Measurements from ENCODE around the gene SERGEF.

The SERGEF gene

GRCh38 chr11:17790453-17790852 lies 222.4 kb downstream of the SERGEF start:
- peak; percentile 77 for ATAC-seq (ENCODE audit: low read depth)
- Histone ChIP-seq H3K9me3 (ENCODE audit: severe bottlenecking) (no peaks in the 10 kb centered on the region), H3K36me3 (ENCODE audit: low read depth) (no peaks in the 10 kb centered on the region), H3K4me3 (ENCODE audit: severe bottlenecking) (no peak overlapping the region), H3K4me1 (ENCODE audit: insufficient read depth, poor library complexity, severe bottlenecking) (peaks cover 21% of the 10 kb centered on the region), H3K27ac (ENCODE audit: poor library complexity, severe bottlenecking) (no peak overlapping the region), H3K27me3 (ENCODE audit: insufficient read depth, poor library complexity, severe bottlenecking) (no peaks in the 10 kb centered on the region)
- DNase-seq (ENCODE audit: low spot score): no peak
- TF ChIP-seq, protein P1, sequence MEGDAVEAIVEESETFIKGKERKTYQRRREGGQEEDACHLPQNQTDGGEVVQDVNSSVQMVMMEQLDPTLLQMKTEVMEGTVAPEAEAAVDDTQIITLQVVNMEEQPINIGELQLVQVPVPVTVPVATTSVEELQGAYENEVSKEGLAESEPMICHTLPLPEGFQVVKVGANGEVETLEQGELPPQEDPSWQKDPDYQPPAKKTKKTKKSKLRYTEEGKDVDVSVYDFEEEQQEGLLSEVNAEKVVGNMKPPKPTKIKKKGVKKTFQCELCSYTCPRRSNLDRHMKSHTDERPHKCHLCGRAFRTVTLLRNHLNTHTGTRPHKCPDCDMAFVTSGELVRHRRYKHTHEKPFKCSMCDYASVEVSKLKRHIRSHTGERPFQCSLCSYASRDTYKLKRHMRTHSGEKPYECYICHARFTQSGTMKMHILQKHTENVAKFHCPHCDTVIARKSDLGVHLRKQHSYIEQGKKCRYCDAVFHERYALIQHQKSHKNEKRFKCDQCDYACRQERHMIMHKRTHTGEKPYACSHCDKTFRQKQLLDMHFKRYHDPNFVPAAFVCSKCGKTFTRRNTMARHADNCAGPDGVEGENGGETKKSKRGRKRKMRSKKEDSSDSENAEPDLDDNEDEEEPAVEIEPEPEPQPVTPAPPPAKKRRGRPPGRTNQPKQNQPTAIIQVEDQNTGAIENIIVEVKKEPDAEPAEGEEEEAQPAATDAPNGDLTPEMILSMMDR (IDR thresholded peaks at IDR 0.05; ENCODE audit: poor library complexity, severe bottlenecking): no peak

- TF ChIP-seq, protein P1 (IDR thresholded peaks at IDR 0.05; ENCODE audit: poor library complexity, severe bottlenecking): no peak
- no peak for ATAC-seq (ENCODE audit: low read depth)
- H3K27me3 ChIP-seq (ENCODE audit: insufficient read depth, poor library complexity, severe bottlenecking): no peaks in the 10 kb centered on the region
- H3K27ac ChIP-seq (ENCODE audit: poor library complexity, severe bottlenecking): no peak overlapping the region
- H3K4me3 ChIP-seq (ENCODE audit: severe bottlenecking): no peak overlapping the region
- peaks cover 21% of the 10 kb centered on the region for H3K4me1 ChIP-seq (ENCODE audit: insufficient read depth, poor library complexity, severe bottlenecking)
- H3K36me3 ChIP-seq (ENCODE audit: low read depth): no peaks in the 10 kb centered on the region
- DNase-seq (ENCODE audit: low spot score): no peak
- H3K9me3 ChIP-seq (ENCODE audit: severe bottlenecking): no peaks in the 10 kb centered on the region
These were observed 224.8 kb downstream of the SERGEF start for GRCh38 chr11:17788084-17788483.

DNA sequence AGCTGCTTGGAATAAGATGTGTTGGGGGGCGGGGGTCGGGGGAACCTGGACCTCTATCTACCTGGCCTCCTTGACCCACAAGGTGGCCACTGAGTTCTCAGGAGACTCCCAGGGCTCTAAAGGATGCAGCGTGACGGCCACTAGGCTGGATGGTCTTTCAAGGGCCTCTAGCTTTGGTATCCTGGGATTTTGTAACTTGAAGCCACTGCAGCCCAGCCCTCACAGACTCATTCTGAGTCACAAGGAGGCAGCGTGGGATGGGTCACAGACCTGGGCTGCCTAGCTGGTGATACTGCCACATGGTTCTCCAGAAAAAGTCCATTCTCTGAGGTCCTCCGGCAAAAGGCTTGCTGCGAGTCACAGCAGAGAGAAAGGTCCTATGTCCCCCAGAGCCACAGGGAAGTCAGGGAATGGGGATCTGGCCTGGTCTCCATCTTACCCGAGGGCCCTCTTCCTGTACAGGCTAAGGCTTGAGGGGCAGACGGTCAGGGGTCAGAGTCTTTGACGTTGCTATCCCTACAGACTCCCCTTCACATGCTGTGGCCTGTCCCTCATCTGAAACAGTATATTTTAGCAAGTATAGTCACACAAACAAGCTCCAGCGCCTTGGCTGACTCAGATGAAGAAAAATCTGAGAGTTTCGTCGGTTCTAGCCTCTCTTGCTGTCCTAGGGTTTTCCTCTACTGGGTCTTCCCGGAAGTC lies 225.9 kb downstream of the SERGEF start:
- TF ChIP-seq, protein P1 (IDR thresholded peaks at IDR 0.05; ENCODE audit: poor library complexity, severe bottlenecking): no peak
- Histone ChIP-seq H3K27me3 (ENCODE audit: insufficient read depth, poor library complexity, severe bottlenecking) (no peaks in the 10 kb centered on the region), H3K4me3 (ENCODE audit: severe bottlenecking) (no peak overlapping the region), H3K36me3 (ENCODE audit: low read depth) (no peaks in the 10 kb centered on the region), H3K9me3 (ENCODE audit: severe bottlenecking) (no peaks in the 10 kb centered on the region), H3K27ac (ENCODE audit: poor library complexity, severe bottlenecking) (peak overlapping the region; percentile 30), H3K4me1 (ENCODE audit: insufficient read depth, poor library complexity, severe bottlenecking) (peaks cover 21% of the 10 kb centered on the region)
- DNase-seq (ENCODE audit: low spot score) (no peak), ATAC-seq (ENCODE audit: low read depth) (peak; percentile 96)

DNA sequence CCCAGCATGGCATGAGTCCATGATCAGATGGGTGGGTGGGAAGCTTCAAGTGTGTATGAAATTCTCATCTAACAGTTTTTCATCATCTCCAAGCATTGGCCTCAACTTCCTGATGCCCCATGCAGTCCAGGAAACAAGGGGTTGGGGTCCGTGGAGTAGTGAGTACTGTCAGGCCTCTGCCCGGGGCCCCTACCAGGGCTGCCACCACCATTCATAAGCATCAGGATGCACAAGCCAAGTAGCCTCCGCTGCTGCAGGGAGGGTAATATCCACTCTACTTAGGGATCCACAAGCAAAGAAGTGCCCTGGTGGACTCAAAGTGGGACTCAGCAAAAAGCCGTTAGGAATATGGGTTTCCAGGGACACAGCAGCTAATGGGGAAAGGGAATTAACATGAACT lies 229.0 kb downstream of the SERGEF start:
- no peaks in the 10 kb centered on the region for H3K36me3 ChIP-seq (ENCODE audit: low read depth)
- no peak overlapping the region for H3K4me3 ChIP-seq (ENCODE audit: severe bottlenecking)
- no peaks in the 10 kb centered on the region for H3K9me3 ChIP-seq (ENCODE audit: severe bottlenecking)
- no peak overlapping the region for H3K27ac ChIP-seq (ENCODE audit: poor library complexity, severe bottlenecking)
- DNase-seq (ENCODE audit: low spot score) (no peak), ATAC-seq (ENCODE audit: low read depth) (no peak)
- H3K4me1 ChIP-seq (ENCODE audit: insufficient read depth, poor library complexity, severe bottlenecking): peaks cover 11% of the 10 kb centered on the region
- H3K27me3 ChIP-seq (ENCODE audit: insufficient read depth, poor library complexity, severe bottlenecking): no peaks in the 10 kb centered on the region
- TF ChIP-seq, protein P1 (IDR thresholded peaks at IDR 0.05; ENCODE audit: poor library complexity, severe bottlenecking): no peak

DNA sequence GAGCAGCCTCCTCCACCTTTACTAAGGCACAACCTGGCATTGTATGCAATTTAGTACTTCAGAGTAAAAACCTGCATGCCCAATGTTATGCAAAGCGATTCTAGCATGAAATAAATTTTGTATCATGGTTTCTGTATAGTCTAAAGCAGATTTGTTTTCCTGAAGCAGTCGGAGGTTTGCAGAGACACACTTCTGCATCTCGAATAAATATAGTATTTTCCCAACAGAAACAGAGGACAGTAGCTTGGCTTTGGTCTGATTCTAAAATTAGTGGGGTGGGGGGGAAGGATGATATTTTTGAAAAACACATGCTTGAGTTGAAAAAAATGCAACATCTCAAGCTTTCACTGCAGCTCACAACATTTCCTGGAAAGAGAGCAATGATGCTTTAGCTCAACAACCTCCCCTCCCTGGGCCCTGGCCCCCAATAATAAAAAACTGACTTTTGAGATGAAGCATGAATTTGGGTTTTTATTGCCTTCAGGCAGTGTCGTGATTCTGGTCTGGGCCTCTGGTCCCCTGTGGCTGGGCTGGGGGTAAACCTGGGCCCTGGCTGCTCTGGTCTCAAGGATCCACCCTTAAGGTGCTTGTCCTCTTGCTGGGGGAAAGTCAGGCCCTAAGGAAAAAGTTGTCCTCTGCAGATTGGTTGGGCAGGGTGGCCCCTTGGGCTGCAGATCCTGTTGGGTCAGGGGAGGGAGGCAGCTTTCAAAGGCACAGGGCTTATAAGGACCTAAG lies 230.1 kb downstream of the SERGEF start:
- Histone ChIP-seq H3K4me1 (ENCODE audit: insufficient read depth, poor library complexity, severe bottlenecking) (peaks cover 11% of the 10 kb centered on the region), H3K27me3 (ENCODE audit: insufficient read depth, poor library complexity, severe bottlenecking) (no peaks in the 10 kb centered on the region), H3K36me3 (ENCODE audit: low read depth) (no peaks in the 10 kb centered on the region), H3K27ac (ENCODE audit: poor library complexity, severe bottlenecking) (no peak overlapping the region), H3K4me3 (ENCODE audit: severe bottlenecking) (no peak overlapping the region), H3K9me3 (ENCODE audit: severe bottlenecking) (no peaks in the 10 kb centered on the region)
- no peak for DNase-seq (ENCODE audit: low spot score)
- TF ChIP-seq, protein P1 (IDR thresholded peaks at IDR 0.05; ENCODE audit: poor library complexity, severe bottlenecking): no peak
- no peak for ATAC-seq (ENCODE audit: low read depth)
